GM12878 (cell line): ENCODE results near the gene CSTPP1. TPM values are rescaled to one million over a fixed set of nuclear protein-coding genes. Genes with fewer than 3 reads are reported as not detected.

ENCODE experiments used
- ATAC-seq: fragments of 200-7000 bp; cut with Tn5 transposase; 3 replicates; pipeline ENCODE4 v1.9.1; 2020; ENCODE audit warnings: mild to moderate bottlenecking, moderate library complexity
- BruUV-seq: library from RNA; stranded (reverse); fragments of 400-500 nt; replicated peaks from 2 replicates; lab custom pipeline; 2021; lab: Mats Ljungman, UMichigan
- CTCF ChIA-PET: fragments of 300-600 bp; sonication (Branson Sonifier 250); formaldehyde crosslinking; extraction: SDS; loops from one replicate; lab custom pipeline; 2021; ENCODE audit warnings: inconsistent platforms; lab: Yijun Ruan, JAX
- POLR2A ChIA-PET: fragments of 350-600 bp; formaldehyde crosslinking; extraction: SDS; loops from one replicate; lab custom pipeline; 2021; ENCODE audit warnings: inconsistent platforms; lab: Charles Lee
- RAD21 ChIA-PET: fragments of 300-600 bp; sonication (Branson Sonifier 250); formaldehyde crosslinking; loops from one replicate; lab custom pipeline; 2023; ENCODE audit warnings: antibody characterized with exemption; ENCODE audit not compliant: unreplicated experiment; lab: Charles Lee
- SMC1A ChIA-PET: fragments of 300-600 bp; sonication (Branson Sonifier 250); formaldehyde crosslinking; loops from one replicate; lab custom pipeline; 2023; ENCODE audit not compliant: unreplicated experiment, uncharacterized antibody; lab: Charles Lee
- DNase-seq: peaks from one replicate; pipeline ENCODE4 v3.0.0-alpha.2; 2011; ENCODE audit warnings: low read depth, low spot score
- FAIRE-seq: peaks from 3 replicates; lab custom pipeline; 2011; peaks lifted over from hg19 to GRCh38; lab: Jason Lieb, UNC
- H2AFZ ChIP-seq: 2 replicates; pipeline ENCODE4 v1.6.0; 2011; ENCODE audit warnings: low read depth, low read length, control low read depth; ENCODE audit not compliant: control insufficient read depth
- H3K27ac ChIP-seq: 2 replicates; pipeline ENCODE4 v1.5.1; 2011; ENCODE audit warnings: control low read depth; ENCODE audit not compliant: control insufficient read depth, insufficient read depth
- H3K27me3 ChIP-seq, 2 experiments: replicated peaks in 1 of 2; 2 replicates each; pipeline versions ENCODE4 v1.6.0 to v1.6.1; 2011; ENCODE audit warnings: low read length in 1 of 2; ENCODE audit not compliant: control insufficient read depth in 2 of 2, insufficient read depth in 2 of 2
- H3K36me3 ChIP-seq, 2 experiments: 2 replicates each; pipeline ENCODE4 v1.5.1; 2011; ENCODE audit warnings: low read length in 1 of 2; ENCODE audit not compliant: control insufficient read depth in 2 of 2, insufficient read depth in 2 of 2
- H3K4me1 ChIP-seq: 2 replicates; pipeline ENCODE4 v1.6.1; 2011; ENCODE audit warnings: mild to moderate bottlenecking, low read length, moderate library complexity, mixed read lengths; ENCODE audit not compliant: control insufficient read depth, insufficient read depth
- H3K4me2 ChIP-seq: 2 replicates; pipeline ENCODE4 v1.6.0; 2011; ENCODE audit warnings: control low read depth; ENCODE audit not compliant: control insufficient read depth, insufficient read depth
- H3K4me3 ChIP-seq: fragments of 200-600 bp; sonication (generic); 2 replicates; pipeline ENCODE4 v1.5.1; 2016
- H3K79me2 ChIP-seq: 2 replicates; pipeline ENCODE4 v1.6.0; 2011; ENCODE audit warnings: low read length; ENCODE audit not compliant: control insufficient read depth, insufficient read depth
- H3K9ac ChIP-seq: 2 replicates; pipeline ENCODE4 v1.8.0; 2011; ENCODE audit warnings: low read length, control low read depth, mixed read lengths; ENCODE audit not compliant: control insufficient read depth, insufficient read depth
- H3K9me3 ChIP-seq: replicated peaks from 3 replicates; pipeline ENCODE4 v1.5.1; 2011; ENCODE audit warnings: mild to moderate bottlenecking, low read length; ENCODE audit not compliant: control insufficient read depth, insufficient read depth
- H4K20me1 ChIP-seq: 2 replicates; pipeline ENCODE4 v1.6.0; 2011; ENCODE audit not compliant: control insufficient read depth, insufficient read depth
- ASH2L ChIP-seq: fragments of 300-600, 200-600 bp; sonication (generic); IDR thresholded peaks from 2 replicates; pipeline ENCODE4 v1.6.1; 2017; ENCODE audit warnings: low read depth, mild to moderate bottlenecking, borderline replicate concordance
- BMI1 ChIP-seq: fragments of 450-650 bp; IDR thresholded peaks from 2 replicates; pipeline ENCODE4 v1.6.1; 2016; ENCODE audit warnings: mild to moderate bottlenecking, moderate library complexity, borderline replicate concordance
- CHD2 ChIP-seq: IDR thresholded peaks from 2 replicates; pipeline ENCODE4 v1.6.1; 2011; ENCODE audit warnings: low read depth, low read length, improper control_type of control experiment, borderline replicate concordance
- ETV6 ChIP-seq, 2 experiments: fragments of 450-650 bp in 1 of 2; IDR thresholded peaks in 1 of 2; conservative IDR thresholded peaks in 1 of 2; 2 replicates each; pipeline ENCODE4 v1.6.1; 2014; ENCODE audit warnings: antibody characterized with exemption in 1 of 2, borderline replicate concordance in 1 of 2, low read depth in 1 of 2, mild to moderate bottlenecking in 1 of 2, moderate library complexity in 1 of 2
- FOXK2 ChIP-seq: fragments of 450-650 bp; IDR thresholded peaks from 2 replicates; pipeline ENCODE4 v1.6.1; 2017; ENCODE audit warnings: mild to moderate bottlenecking, moderate library complexity
- HDAC6 ChIP-seq: fragments of 200-600 bp; sonication (generic); IDR thresholded peaks from one replicate; pipeline ENCODE4 v1.8.0; 2017; ENCODE audit warnings: antibody characterized with exemption; ENCODE audit not compliant: unreplicated experiment
- IKZF1 ChIP-seq: fragments of 450-650 bp; conservative IDR thresholded peaks from 2 replicates; pipeline ENCODE4 v1.6.1; 2017; ENCODE audit warnings: antibody characterized with exemption, mild to moderate bottlenecking
- IRF3 ChIP-seq: fragments of 450-650 bp; IDR thresholded peaks from 2 replicates; pipeline ENCODE4 v1.6.1; 2014; ENCODE audit warnings: mild to moderate bottlenecking
- PAX8 ChIP-seq: fragments of 450-650 bp; IDR thresholded peaks from 2 replicates; pipeline ENCODE4 v1.6.1; 2017; ENCODE audit warnings: mild to moderate bottlenecking, moderate library complexity
- RB1 ChIP-seq: fragments of 450-650 bp; formaldehyde crosslinking; IDR thresholded peaks from 2 replicates; pipeline ENCODE4 v1.6.1; 2017; ENCODE audit warnings: mild to moderate bottlenecking, borderline replicate concordance
- RBBP5 ChIP-seq: fragments of 200-600 bp; sonication (generic); conservative IDR thresholded peaks from 2 replicates; pipeline ENCODE4 v1.6.1; 2016
- RFX5 ChIP-seq: IDR thresholded peaks from 2 replicates; pipeline ENCODE4 v1.6.1; 2011; ENCODE audit warnings: low read depth, low read length, improper control_type of control experiment
- ZNF622 ChIP-seq: fragments of 450-650 bp; IDR thresholded peaks from 2 replicates; pipeline ENCODE4 v1.6.1; 2017; ENCODE audit warnings: mild to moderate bottlenecking, inconsistent platforms
- WGBS: methylation state at CpG from one replicate; pipeline ENCODE4 v1.1.6; 2016; ENCODE audit warnings: low lambda C conversion rate; ENCODE audit not compliant: insufficient replicate concordance, insufficient coverage; ENCODE audit errors: missing lambda C conversion rate; 5-methylcytosine and 5-hydroxymethylcytosine counted together
- in situ Hi-C: fragments of 300-500 bp; cut with MboI; formaldehyde crosslinking; loops from 9 replicates; pipeline ENCODE4 v1.14.3; 2018; ENCODE audit warnings: mixed read lengths
- intact Hi-C: fragments of 100-400 bp; cut with micrococcal nuclease; formaldehyde crosslinking; loops from one replicate; pipeline ENCODE4 v1.14.2; 2022; ENCODE audit not compliant: unreplicated experiment
- polyA plus RNA-seq, 11 experiments: library from polyadenylated mRNA; depleted of rRNA in 4 of 11; unstranded in 6 of 11; stranded (reverse) in 5 of 11; fragments of >200 nt; fragmentation: Nextera tagmentation in 4 of 11; fragmentation: Illumina TruSeq in 1 of 11; extraction: Ambion mirVana in 4 of 11; extraction: Trizol in 1 of 11; gene quantifications; 1 replicate in 1 of 11; 2 replicates in 10 of 11; pipeline versions ENCODE4 v1.2.1 to v1.2.3, GENCODE V29; 2011 to 2016; ENCODE audit warnings: inconsistent platforms in 2 of 11, missing spikeins in 2 of 11, low read depth in 1 of 11
- total RNA-seq, 4 experiments: library from RNA; depleted of rRNA in 3 of 4; stranded (reverse); fragments of >200 nt in 3 of 4; fragmentation: Illumina TruSeq in 1 of 4; extraction: Trizol in 1 of 4; gene quantifications; 2 replicates each; pipeline versions ENCODE4 v1.2.1 to v1.2.3, GENCODE V29; 2013 to 2021

Gene CSTPP1
- total and polyA plus RNA-seq, 10 of the 15 experiments (the other 5 are each of a cell fraction or from before 2014, with no cell fraction given), result 7.1 to 23.4 (median 17.5) TPM

DNA sequence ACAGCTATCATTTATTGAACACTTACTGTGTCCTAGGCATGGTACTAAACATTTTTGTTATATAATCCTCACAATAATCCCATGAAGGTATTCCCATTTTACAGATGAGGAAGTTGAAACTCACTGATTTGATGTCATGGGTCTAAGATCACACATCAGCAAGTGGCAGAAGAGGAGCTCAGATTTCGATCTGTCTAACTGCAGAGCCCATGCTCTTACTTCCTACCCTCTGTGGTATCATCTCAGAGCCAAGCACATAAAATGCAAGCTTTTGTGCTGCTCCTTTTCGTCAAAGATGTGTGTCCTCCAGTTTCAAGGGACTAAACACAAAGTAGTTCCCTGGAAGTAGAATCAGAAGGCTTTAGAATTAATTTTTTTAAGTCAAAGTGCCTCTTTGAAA is 169.0 kb downstream of the CSTPP1 start (continued):
- no peak for TF ChIP-seq ASH2L
- no peak for TF ChIP-seq ETV6 (conservative IDR thresholded peaks at IDR 0.05 in 1 of 2, IDR thresholded peaks at IDR 0.05 in 1 of 2; ENCODE audit: borderline replicate concordance in 1 of 2, low read depth in 1 of 2)
- TF ChIP-seq, all 136 proteins: peak for 0

GRCh38 chr11:47105974-47106373 is 169.4 kb downstream of the CSTPP1 start:
- ATAC-seq (no peak), FAIRE-seq (no peak), DNase-seq (no peak)
- ChIA-PET SMC1A (interaction anchor here (1.0 kb wide), 1 partner anchor 14 kb away, joined by 4 read pairs; no protein-coding TSS in a partner anchor), RAD21 (no interaction called here), POLR2A (interaction anchor here (0.5 kb wide), 1 partner anchor 86 kb away, joined by 3 read pairs; no protein-coding TSS in a partner anchor), CTCF (interaction anchor here (1.3 to 1.7 kb wide), 2 partner anchors 11 to 47 kb away, joined by 3 to 4 read pairs; no protein-coding TSS in a partner anchor)
- Histone ChIP-seq H3K4me1 (peaks cover 21% of the 10 kb centered on the region), H3K79me2 (no peaks in the 10 kb centered on the region), H3K4me2 (no peak overlapping the region), H3K9me3 (no peaks in the 10 kb centered on the region), H3K9ac (no peak overlapping the region), H2AFZ (no peak overlapping the region), H3K4me3 (no peak overlapping the region), H4K20me1 (no peaks in the 10 kb centered on the region), H3K27ac (no peak overlapping the region)
- no TSS peak for BruUV-seq
- intact Hi-C loops, result no loop called here
- in situ Hi-C loops, result no loop called here
- no peak for TF ChIP-seq CHD2
- TF ChIP-seq, all 136 proteins: peak for 0
- Histone ChIP-seq H3K27me3 (no peaks in the 10 kb centered on the region), H3K36me3 (no peaks in the 10 kb centered on the region)
- WGBS, result 65% methylated on average over 3 of the region's 3 CpGs

- Histone ChIP-seq H3K4me2 (no peak overlapping the region), H3K27me3 (no peaks in the 10 kb centered on the region), H3K9ac (no peak overlapping the region), H3K27ac (no peak overlapping the region), H3K79me2 (no peaks in the 10 kb centered on the region), H2AFZ (no peak overlapping the region), H4K20me1 (no peaks in the 10 kb centered on the region), H3K9me3 (no peaks in the 10 kb centered on the region), H3K36me3 (no peaks in the 10 kb centered on the region), H3K4me3 (no peak overlapping the region), H3K4me1 (peaks cover 30% of the 10 kb centered on the region)
- TF ChIP-seq FOXK2, result no peak
- TF ChIP-seq RFX5, result no peak
- TF ChIP-seq PAX8, result no peak
- TF ChIP-seq BMI1, result no peak
- TF ChIP-seq IRF3, result no peak
- TF ChIP-seq IKZF1, result no peak
- TF ChIP-seq RB1, result no peak
- TF ChIP-seq HDAC6, result no peak
- no peak for TF ChIP-seq ZNF622
- no peak for TF ChIP-seq RBBP5
- DNase-seq (no peak), FAIRE-seq (no peak), ATAC-seq (no peak)
- RAD21 ChIA-PET, result no interaction called here
- WGBS, result 89% methylated on average over 7 of the region's 7 CpGs
- POLR2A ChIA-PET, result interaction anchor here (0.5 kb wide), 1 partner anchor 87 kb away, joined by 3 read pairs; no protein-coding TSS in a partner anchor
- in situ Hi-C loops, result no loop called here
- no TSS peak for BruUV-seq
- SMC1A ChIA-PET, result interaction anchor here (1.0 kb wide), 1 partner anchor 13 kb away, joined by 4 read pairs; no protein-coding TSS in a partner anchor
- CTCF ChIA-PET, result no interaction called here
- intact Hi-C loops, result no loop called here
Measured at GRCh38 chr11:47106798-47107411, 170.3 kb downstream of the CSTPP1 start.
